ENCODE data around the gene RHOH.
A peak's percentile ranks its signal among the peaks of the same experiment; 100 is the strongest.
"Not testable (repeated sequence)": the region's sequence is repeated elsewhere in the genome, so short reads cannot be mapped to it uniquely, and the experiment has no call there.

The RHOH gene

DNA sequence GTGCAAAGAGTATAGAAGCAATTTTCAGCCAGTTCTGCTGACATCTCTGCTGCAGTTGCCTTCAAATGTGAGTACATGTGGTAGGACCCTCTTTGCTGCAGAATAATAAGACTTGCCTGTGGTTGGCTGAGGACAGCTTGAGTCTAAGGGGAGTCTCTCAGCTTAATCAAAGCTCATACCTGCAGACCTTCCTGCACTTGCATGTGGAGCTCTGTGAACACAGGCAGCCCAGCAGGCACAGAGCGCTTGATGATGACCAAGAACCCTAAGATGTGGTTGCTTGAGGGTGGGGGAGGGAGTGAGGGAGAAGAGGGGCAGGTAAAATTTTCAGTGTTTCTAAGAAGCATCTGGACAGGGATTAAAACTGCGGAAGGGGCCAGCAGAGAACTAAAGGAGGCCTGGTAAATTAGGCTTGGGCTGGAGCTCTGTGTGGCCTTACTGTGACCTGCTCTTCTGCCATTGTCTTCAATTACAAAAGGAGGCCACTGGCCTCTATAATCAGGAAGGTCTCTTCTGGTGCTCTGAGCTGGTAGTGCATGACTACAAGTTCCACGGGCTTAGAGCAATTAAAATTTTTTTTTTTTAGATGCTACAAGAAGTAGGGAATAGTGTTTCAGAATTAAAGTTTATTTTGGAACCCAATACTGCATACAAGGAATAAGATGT, 78.4 kb downstream of the RHOH start:
- ChIA-PET POLR2A (ENCODE audit: low non-redundant PET) (no interaction called here), CTCF (no interaction called here)
- DNase-seq (ENCODE audit: low spot score), result no peak
- H3K27ac ChIP-seq, result no peak overlapping the region
- TF ChIP-seq CTCF (conservative IDR thresholded peaks at IDR 0.05; ENCODE audit: low read depth), result no peak

DNA sequence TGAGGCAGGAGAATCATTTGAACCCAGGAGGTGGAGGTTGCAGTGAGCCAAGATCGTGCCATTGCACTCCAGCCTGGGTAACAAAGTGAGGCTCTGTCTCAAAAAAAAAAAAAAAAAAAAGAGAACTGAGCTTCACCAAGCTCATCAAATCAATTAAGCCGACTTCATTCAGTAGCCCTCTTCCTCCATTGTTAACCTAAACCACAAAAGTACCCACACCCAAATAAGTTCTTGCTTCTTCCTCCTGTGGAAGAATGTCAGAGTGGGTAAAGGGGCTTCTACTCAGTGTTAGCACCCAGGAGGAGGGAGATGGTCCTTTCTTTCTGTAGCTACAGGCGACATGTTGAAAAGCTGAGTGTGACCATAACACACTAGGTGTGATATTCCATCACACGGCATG, 79.7 kb downstream of the RHOH start:
- no peak for TF ChIP-seq CTCF (conservative IDR thresholded peaks at IDR 0.05; ENCODE audit: low read depth)
- POLR2A ChIA-PET (ENCODE audit: low non-redundant PET), result no interaction called here
- CTCF ChIA-PET, result interaction anchor here (0.7 kb wide), 1 partner anchor 15 kb away, joined by 3 read pairs; no protein-coding TSS in a partner anchor
- DNase-seq (ENCODE audit: low spot score), result no peak
- H3K27ac ChIP-seq, result no peak overlapping the region

DNA sequence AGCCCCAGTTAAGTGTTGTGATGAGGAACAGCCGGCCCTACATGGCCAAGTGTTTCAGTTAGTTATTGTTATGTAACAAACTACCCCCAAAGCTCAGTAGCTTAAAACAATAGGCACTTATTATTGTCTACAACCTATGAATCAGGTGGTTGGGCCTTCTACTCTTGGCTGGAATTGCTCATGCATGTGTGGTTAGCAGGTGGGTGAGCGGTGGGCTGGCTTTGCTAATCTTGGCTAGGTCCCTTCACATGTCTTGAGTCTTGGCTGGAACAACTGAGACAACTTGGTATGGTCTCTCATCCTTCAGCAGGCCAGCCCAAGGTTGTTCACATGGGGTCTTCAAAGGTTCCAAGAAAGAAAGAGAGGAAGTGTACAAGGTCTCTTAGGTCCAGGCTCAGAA, 83.8 kb downstream of the RHOH start:
- POLR2A ChIA-PET (ENCODE audit: low non-redundant PET), result no interaction called here
- CTCF ChIA-PET, result no interaction called here
- DNase-seq (ENCODE audit: low spot score), result no peak
- TF ChIP-seq CTCF (conservative IDR thresholded peaks at IDR 0.05; ENCODE audit: low read depth), result no peak
- no peak overlapping the region for H3K27ac ChIP-seq

DNA sequence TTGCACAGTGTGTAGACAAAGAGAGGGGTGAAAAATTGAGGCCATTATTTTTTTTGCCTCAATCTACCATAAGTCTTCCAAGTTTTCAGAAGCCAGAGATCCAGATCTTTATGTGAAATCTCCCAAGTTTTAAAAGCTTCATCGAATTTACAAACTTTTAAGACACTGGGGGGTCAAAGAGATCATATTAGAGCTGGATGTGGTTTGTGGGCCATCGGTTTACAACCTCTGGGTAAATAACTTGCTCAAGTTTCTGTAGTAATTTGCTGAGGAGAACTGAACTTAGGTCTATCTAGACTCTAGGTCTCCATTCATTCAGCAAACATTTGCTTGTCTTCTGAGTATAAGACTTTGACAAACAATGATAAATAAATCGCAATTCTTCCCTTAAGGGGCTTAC, 84.3 kb downstream of the RHOH start:
- TF ChIP-seq CTCF (conservative IDR thresholded peaks at IDR 0.05; ENCODE audit: low read depth), result no peak
- no peak for DNase-seq (ENCODE audit: low spot score)
- ChIA-PET CTCF (no interaction called here), POLR2A (ENCODE audit: low non-redundant PET) (no interaction called here)
- H3K27ac ChIP-seq, result no peak overlapping the region

GRCh38 chr4:40281913-40282312, 85.1 kb downstream of the RHOH start:
- no peak overlapping the region for H3K27ac ChIP-seq
- POLR2A ChIA-PET (ENCODE audit: low non-redundant PET), result no interaction called here
- TF ChIP-seq CTCF (conservative IDR thresholded peaks at IDR 0.05; ENCODE audit: low read depth), result no peak
- CTCF ChIA-PET, result no interaction called here
- DNase-seq (ENCODE audit: low spot score), result no peak

- H3K27ac ChIP-seq; DNase-seq (ENCODE audit: low spot score); POLR2A ChIA-PET (ENCODE audit: low non-redundant PET): not testable (repeated sequence)
- CTCF ChIA-PET, result interaction anchor here (0.6 to 0.7 kb wide), 3 partner anchors 122 to 313 kb away, joined by 3 to 5 read pairs (median 4); no protein-coding TSS in a partner anchor
These were observed 86.0 kb downstream of the RHOH start for GRCh38 chr4:40282857-40283256.

- ChIA-PET CTCF (interaction anchor here (0.9 kb wide), 1 partner anchor 42 kb away, joined by 3 read pairs; no protein-coding TSS in a partner anchor), POLR2A (ENCODE audit: low non-redundant PET) (no interaction called here)
- no peak for TF ChIP-seq CTCF (conservative IDR thresholded peaks at IDR 0.05; ENCODE audit: low read depth)
- peak overlapping the region; percentile 43 for H3K27ac ChIP-seq
- no peak for DNase-seq (ENCODE audit: low spot score)
These were observed 86.6 kb downstream of the RHOH start for GRCh38 chr4:40283413-40283812.

All from RWPE1 (cell line).